GM10266 (cell line): ENCODE data around the gene HCRTR2.

ENCODE experiments used
- DNase-seq: peaks from one replicate; pipeline ENCODE4 v3.0.0; 2012; ENCODE audit errors: extremely low spot score
- TF ChIP-seq, protein P1 (sequence below): IDR thresholded peaks from 2 replicates; pipeline ENCODE4 v1.5.1; 2012; ENCODE audit warnings: mild to moderate bottlenecking, low read depth; ENCODE audit not compliant: control insufficient read depth, insufficient read depth; ENCODE audit errors: missing control alignments

HCRTR2 gene

DNA sequence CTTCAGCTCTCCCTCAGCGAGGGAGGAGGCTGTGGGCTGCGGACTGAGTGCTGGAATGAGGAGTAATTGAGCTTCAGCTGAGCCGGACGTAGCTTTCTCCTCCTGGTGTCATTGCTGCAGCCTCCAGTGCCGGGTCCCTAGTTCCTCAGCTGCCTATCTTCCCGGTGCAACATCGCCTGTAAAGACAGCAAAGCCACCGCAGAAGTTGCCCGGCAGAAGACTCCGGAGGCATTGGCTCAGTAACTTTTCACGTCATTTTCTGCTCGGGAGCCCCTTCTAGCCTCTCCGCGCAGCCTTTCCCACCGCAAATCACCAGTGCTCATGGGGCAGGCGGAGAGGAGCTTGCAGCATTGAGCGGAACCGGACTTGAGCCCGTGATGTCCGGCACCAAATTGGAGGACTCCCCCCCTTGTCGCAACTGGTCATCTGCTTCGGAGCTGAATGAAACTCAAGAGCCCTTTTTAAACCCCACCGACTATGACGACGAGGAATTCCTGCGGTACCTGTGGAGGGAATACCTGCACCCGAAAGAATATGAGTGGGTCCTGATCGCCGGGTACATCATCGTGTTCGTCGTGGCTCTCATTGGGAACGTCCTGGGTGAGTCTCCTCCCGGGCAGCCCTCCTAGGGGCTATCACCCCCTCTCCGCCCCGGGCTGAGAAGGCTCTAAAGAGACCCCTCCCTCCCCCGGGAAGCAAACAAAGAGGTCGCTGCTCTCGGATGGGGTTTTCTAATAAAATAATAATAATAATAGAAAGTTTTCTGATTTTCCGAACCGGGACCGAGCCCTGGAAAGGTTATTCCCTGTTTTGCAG, at the start of gene HCRTR2:
Gene HCRTR2 (plus strand): TSS at position 305 of the 816 bp plus-strand sequence. CDS start 73 bp downstream, at position 378.
- TF ChIP-seq, protein P1, sequence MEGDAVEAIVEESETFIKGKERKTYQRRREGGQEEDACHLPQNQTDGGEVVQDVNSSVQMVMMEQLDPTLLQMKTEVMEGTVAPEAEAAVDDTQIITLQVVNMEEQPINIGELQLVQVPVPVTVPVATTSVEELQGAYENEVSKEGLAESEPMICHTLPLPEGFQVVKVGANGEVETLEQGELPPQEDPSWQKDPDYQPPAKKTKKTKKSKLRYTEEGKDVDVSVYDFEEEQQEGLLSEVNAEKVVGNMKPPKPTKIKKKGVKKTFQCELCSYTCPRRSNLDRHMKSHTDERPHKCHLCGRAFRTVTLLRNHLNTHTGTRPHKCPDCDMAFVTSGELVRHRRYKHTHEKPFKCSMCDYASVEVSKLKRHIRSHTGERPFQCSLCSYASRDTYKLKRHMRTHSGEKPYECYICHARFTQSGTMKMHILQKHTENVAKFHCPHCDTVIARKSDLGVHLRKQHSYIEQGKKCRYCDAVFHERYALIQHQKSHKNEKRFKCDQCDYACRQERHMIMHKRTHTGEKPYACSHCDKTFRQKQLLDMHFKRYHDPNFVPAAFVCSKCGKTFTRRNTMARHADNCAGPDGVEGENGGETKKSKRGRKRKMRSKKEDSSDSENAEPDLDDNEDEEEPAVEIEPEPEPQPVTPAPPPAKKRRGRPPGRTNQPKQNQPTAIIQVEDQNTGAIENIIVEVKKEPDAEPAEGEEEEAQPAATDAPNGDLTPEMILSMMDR, result no peak
- no peak for DNase-seq

DNA sequence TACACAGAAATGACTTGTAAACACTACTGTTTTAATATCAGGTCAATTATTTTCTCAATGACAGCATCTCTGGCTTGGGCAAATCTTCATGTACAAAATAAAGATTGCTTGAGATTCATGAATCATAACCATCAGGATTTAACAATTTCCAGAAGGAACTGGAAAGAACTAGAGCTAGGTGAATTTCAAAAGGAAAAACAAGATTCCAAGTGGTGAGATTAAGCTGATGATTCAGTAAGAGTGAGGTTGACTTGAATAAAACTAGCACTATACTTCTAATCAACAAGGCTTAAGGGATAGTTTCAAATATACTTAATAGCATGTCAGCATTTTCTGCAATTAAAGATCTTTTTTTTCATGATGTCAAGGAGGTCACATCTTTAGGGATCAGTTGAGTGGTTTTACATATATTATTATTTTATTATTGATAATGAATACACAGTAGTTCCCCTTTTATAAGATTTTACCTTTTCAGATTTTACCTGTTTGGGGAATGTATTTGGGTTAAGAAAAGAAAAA, 43.5 kb upstream of the HCRTR2 start:
- DNase-seq, result no peak
- TF ChIP-seq, protein P1, result no peak

DNA sequence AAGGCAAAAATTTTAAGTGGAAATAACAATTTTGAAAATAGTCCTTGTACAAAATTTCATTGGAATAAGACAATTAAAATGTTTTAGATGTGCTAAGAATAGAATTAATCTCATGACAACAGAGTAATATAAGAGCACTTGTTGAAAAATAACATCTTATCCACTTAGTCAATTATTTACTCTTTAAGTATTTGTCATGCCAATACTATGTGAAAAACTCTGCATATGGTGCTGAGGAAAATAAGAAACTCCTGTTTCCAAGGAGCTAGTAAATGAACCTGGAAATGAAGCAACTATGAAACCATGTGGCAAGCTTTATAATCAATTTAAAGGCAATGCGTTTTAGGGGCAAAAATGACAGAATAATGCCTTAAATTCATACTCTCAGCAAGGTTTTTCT, 42.7 kb upstream of the HCRTR2 start:
- TF ChIP-seq, protein P1, result no peak
- DNase-seq, result no peak

DNA sequence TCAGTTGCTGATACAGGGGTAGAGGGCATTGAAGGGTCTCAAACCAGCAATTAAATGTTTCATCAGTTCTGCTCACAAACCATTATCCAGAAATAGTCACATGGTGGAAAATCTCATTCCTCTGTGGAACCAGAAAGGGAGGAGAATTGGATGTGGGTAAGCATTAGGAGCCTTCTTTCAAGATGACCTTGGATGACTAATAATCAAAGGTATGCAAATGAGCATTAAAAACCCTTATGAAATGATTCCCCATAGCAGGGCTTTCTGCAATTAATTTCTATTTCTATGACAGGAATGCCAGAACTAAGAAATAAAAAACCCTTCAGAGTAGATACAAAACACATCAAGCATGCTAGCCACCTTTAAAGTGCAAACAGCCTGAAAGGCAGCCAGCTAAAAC, 37.4 kb upstream of the HCRTR2 start:
- TF ChIP-seq, protein P1, result no peak
- no peak for DNase-seq

DNA sequence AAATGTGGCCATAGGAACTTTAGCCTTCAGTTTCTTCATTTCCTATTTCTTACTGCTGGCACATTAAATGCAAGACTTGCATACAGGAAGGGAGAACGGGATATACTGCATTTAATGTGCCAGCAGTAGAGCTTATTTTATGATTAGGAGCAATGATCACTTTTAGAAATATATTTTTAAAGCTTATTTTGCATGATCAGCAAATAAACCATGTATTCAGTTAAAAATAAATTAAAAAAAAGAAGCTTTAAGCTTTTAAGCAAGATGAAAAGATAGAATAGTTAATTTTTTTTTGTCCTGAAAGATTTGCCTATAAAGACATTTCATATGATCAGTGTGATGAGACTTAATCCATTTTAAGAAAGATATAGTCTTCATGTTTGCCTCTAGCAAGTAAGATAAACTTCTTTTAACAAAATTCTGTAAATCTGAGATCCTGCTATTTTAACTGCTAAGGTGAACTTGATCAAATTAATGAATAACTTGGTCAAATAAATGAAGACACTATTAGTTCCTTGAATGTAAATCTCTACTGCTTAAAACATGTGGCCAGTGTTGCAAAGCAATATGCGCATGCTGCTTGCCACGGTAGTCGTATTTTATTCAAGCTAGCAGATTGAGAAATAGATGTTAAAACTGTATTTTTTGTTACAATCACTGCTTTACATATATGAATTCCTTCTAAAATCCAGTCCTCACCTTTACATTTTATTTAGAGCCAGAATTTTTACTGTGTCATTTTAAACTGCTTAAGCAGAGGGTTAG, 36.2 kb upstream of the HCRTR2 start:
- TF ChIP-seq, protein P1, result no peak
- DNase-seq, result no peak

DNA sequence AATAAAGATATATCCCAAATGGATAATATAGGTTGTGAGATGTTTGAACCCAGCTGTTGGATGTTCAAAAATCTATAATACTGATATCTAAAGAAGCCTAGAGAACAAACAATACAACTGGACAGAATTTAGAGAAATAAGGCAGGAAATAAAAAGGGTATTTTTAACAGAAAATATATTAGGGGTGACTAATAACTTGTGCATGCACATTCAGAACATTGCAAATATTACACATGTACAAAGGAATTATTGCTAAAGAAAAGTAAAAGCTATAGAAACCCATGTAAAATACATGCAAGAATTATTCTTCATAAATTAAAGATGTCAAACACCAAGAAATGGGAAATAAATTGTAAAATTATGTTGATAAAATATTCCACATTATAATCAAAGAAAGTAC, 32.7 kb upstream of the HCRTR2 start:
- no peak for DNase-seq
- TF ChIP-seq, protein P1, result no peak
